GM12878 (cell line): ENCODE data around the gene DAB2IP. TPM values are rescaled to one million over a fixed set of nuclear protein-coding genes. Genes with fewer than 3 reads are reported as not detected.

ENCODE experiments used
- ATAC-seq: fragments of 200-7000 bp; cut with Tn5 transposase; 3 replicates; pipeline ENCODE4 v1.9.1; 2020; ENCODE audit warnings: mild to moderate bottlenecking, moderate library complexity
- BruUV-seq: library from RNA; stranded (reverse); fragments of 400-500 nt; replicated peaks from 2 replicates; lab custom pipeline; 2021; lab: Mats Ljungman, UMichigan
- CTCF ChIA-PET: fragments of 300-600 bp; sonication (Branson Sonifier 250); formaldehyde crosslinking; extraction: SDS; loops from one replicate; lab custom pipeline; 2021; ENCODE audit warnings: inconsistent platforms; lab: Yijun Ruan, JAX
- POLR2A ChIA-PET: fragments of 350-600 bp; formaldehyde crosslinking; extraction: SDS; loops from one replicate; lab custom pipeline; 2021; ENCODE audit warnings: inconsistent platforms; lab: Charles Lee
- RAD21 ChIA-PET: fragments of 300-600 bp; sonication (Branson Sonifier 250); formaldehyde crosslinking; loops from one replicate; lab custom pipeline; 2023; ENCODE audit warnings: antibody characterized with exemption; ENCODE audit not compliant: unreplicated experiment; lab: Charles Lee
- SMC1A ChIA-PET: fragments of 300-600 bp; sonication (Branson Sonifier 250); formaldehyde crosslinking; loops from one replicate; lab custom pipeline; 2023; ENCODE audit not compliant: unreplicated experiment, uncharacterized antibody; lab: Charles Lee
- DNase-seq: peaks from one replicate; pipeline ENCODE4 v3.0.0-alpha.2; 2011; ENCODE audit warnings: low read depth, low spot score
- FAIRE-seq: peaks from 3 replicates; lab custom pipeline; 2011; peaks lifted over from hg19 to GRCh38; lab: Jason Lieb, UNC
- H2AFZ ChIP-seq: 2 replicates; pipeline ENCODE4 v1.6.0; 2011; ENCODE audit warnings: low read depth, low read length, control low read depth; ENCODE audit not compliant: control insufficient read depth
- H3K27ac ChIP-seq: 2 replicates; pipeline ENCODE4 v1.5.1; 2011; ENCODE audit warnings: control low read depth; ENCODE audit not compliant: control insufficient read depth, insufficient read depth
- H3K27me3 ChIP-seq, 2 experiments: replicated peaks in 1 of 2; 2 replicates each; pipeline versions ENCODE4 v1.6.0 to v1.6.1; 2011; ENCODE audit warnings: low read length in 1 of 2; ENCODE audit not compliant: control insufficient read depth in 2 of 2, insufficient read depth in 2 of 2
- H3K36me3 ChIP-seq, 2 experiments: 2 replicates each; pipeline ENCODE4 v1.5.1; 2011; ENCODE audit warnings: low read length in 1 of 2; ENCODE audit not compliant: control insufficient read depth in 2 of 2, insufficient read depth in 2 of 2
- H3K4me1 ChIP-seq: 2 replicates; pipeline ENCODE4 v1.6.1; 2011; ENCODE audit warnings: mild to moderate bottlenecking, low read length, moderate library complexity, mixed read lengths; ENCODE audit not compliant: control insufficient read depth, insufficient read depth
- H3K4me2 ChIP-seq: 2 replicates; pipeline ENCODE4 v1.6.0; 2011; ENCODE audit warnings: control low read depth; ENCODE audit not compliant: control insufficient read depth, insufficient read depth
- H3K4me3 ChIP-seq: fragments of 200-600 bp; sonication (generic); 2 replicates; pipeline ENCODE4 v1.5.1; 2016
- H3K79me2 ChIP-seq: 2 replicates; pipeline ENCODE4 v1.6.0; 2011; ENCODE audit warnings: low read length; ENCODE audit not compliant: control insufficient read depth, insufficient read depth
- H3K9ac ChIP-seq: 2 replicates; pipeline ENCODE4 v1.8.0; 2011; ENCODE audit warnings: low read length, control low read depth, mixed read lengths; ENCODE audit not compliant: control insufficient read depth, insufficient read depth
- H3K9me3 ChIP-seq: replicated peaks from 3 replicates; pipeline ENCODE4 v1.5.1; 2011; ENCODE audit warnings: mild to moderate bottlenecking, low read length; ENCODE audit not compliant: control insufficient read depth, insufficient read depth
- H4K20me1 ChIP-seq: 2 replicates; pipeline ENCODE4 v1.6.0; 2011; ENCODE audit not compliant: control insufficient read depth, insufficient read depth
- EGR1 ChIP-seq, 2 experiments: IDR thresholded peaks; 1 replicate in 1 of 2; 2 replicates in 1 of 2; pipeline ENCODE4 v1.6.1; 2011 to 2012; ENCODE audit warnings: low read depth in 2 of 2, low read length in 2 of 2, borderline replicate concordance in 1 of 2, mild to moderate bottlenecking in 1 of 2, moderate library complexity in 1 of 2
- ETV6 ChIP-seq, 2 experiments: fragments of 450-650 bp in 1 of 2; IDR thresholded peaks in 1 of 2; conservative IDR thresholded peaks in 1 of 2; 2 replicates each; pipeline ENCODE4 v1.6.1; 2014; ENCODE audit warnings: antibody characterized with exemption in 1 of 2, borderline replicate concordance in 1 of 2, low read depth in 1 of 2, mild to moderate bottlenecking in 1 of 2, moderate library complexity in 1 of 2
- JUND ChIP-seq: IDR thresholded peaks from 2 replicates; pipeline ENCODE4 v1.6.1; 2012; ENCODE audit warnings: low read depth, mild to moderate bottlenecking, low read length, improper control_type of control experiment, moderate library complexity
- NFYB ChIP-seq: IDR thresholded peaks from 2 replicates; pipeline ENCODE4 v1.6.1; 2011; ENCODE audit warnings: low read depth, mild to moderate bottlenecking, low read length, improper control_type of control experiment, moderate library complexity; ENCODE audit not compliant: insufficient read depth
- NR2C2 ChIP-seq: IDR thresholded peaks from 2 replicates; pipeline ENCODE4 v1.6.1; 2011; ENCODE audit warnings: borderline replicate concordance, low read depth; ENCODE audit not compliant: control insufficient read depth, insufficient read length
- RCOR1 ChIP-seq: conservative IDR thresholded peaks from 2 replicates; pipeline ENCODE4 v1.6.1; 2012; ENCODE audit warnings: low read depth, low read length, improper control_type of control experiment
- RFX5 ChIP-seq: IDR thresholded peaks from 2 replicates; pipeline ENCODE4 v1.6.1; 2011; ENCODE audit warnings: low read depth, low read length, improper control_type of control experiment
- SMC3 ChIP-seq: IDR thresholded peaks from 2 replicates; pipeline ENCODE4 v1.6.1; 2011; ENCODE audit warnings: low read length, improper control_type of control experiment, borderline replicate concordance
- SRF ChIP-seq, 2 experiments: IDR thresholded peaks; 2 replicates each; pipeline ENCODE4 v1.6.1; 2011; ENCODE audit warnings: low read depth in 2 of 2, low read length in 2 of 2, mild to moderate bottlenecking in 1 of 2, moderate library complexity in 1 of 2
- TAF1 ChIP-seq: IDR thresholded peaks from 2 replicates; pipeline ENCODE4 v1.6.1; 2011; ENCODE audit warnings: mild to moderate bottlenecking, low read depth, low read length, borderline replicate concordance
- YY1 ChIP-seq: IDR thresholded peaks from 2 replicates; pipeline ENCODE4 v1.6.1; 2011; ENCODE audit warnings: low read depth, mild to moderate bottlenecking, low read length
- WGBS: methylation state at CpG from one replicate; pipeline ENCODE4 v1.1.6; 2016; ENCODE audit warnings: low lambda C conversion rate; ENCODE audit not compliant: insufficient replicate concordance, insufficient coverage; ENCODE audit errors: missing lambda C conversion rate; 5-methylcytosine and 5-hydroxymethylcytosine counted together
- in situ Hi-C: fragments of 300-500 bp; cut with MboI; formaldehyde crosslinking; loops from 9 replicates; pipeline ENCODE4 v1.14.3; 2018; ENCODE audit warnings: mixed read lengths
- intact Hi-C: fragments of 100-400 bp; cut with micrococcal nuclease; formaldehyde crosslinking; loops from one replicate; pipeline ENCODE4 v1.14.2; 2022; ENCODE audit not compliant: unreplicated experiment
- polyA plus RNA-seq, 11 experiments: library from polyadenylated mRNA; depleted of rRNA in 4 of 11; unstranded in 6 of 11; stranded (reverse) in 5 of 11; fragments of >200 nt; fragmentation: Nextera tagmentation in 4 of 11; fragmentation: Illumina TruSeq in 1 of 11; extraction: Ambion mirVana in 4 of 11; extraction: Trizol in 1 of 11; gene quantifications; 1 replicate in 1 of 11; 2 replicates in 10 of 11; pipeline versions ENCODE4 v1.2.1 to v1.2.3, GENCODE V29; 2011 to 2016; ENCODE audit warnings: inconsistent platforms in 2 of 11, missing spikeins in 2 of 11, low read depth in 1 of 11
- total RNA-seq, 4 experiments: library from RNA; depleted of rRNA in 3 of 4; stranded (reverse); fragments of >200 nt in 3 of 4; fragmentation: Illumina TruSeq in 1 of 4; extraction: Trizol in 1 of 4; gene quantifications; 2 replicates each; pipeline versions ENCODE4 v1.2.1 to v1.2.3, GENCODE V29; 2013 to 2021

The DAB2IP gene
- total and polyA plus RNA-seq, 10 of the 15 experiments (the other 5 are each of a cell fraction or from before 2014, with no cell fraction given): 0.03 to 0.38 (median 0.14) TPM; not detected in 6

DNA sequence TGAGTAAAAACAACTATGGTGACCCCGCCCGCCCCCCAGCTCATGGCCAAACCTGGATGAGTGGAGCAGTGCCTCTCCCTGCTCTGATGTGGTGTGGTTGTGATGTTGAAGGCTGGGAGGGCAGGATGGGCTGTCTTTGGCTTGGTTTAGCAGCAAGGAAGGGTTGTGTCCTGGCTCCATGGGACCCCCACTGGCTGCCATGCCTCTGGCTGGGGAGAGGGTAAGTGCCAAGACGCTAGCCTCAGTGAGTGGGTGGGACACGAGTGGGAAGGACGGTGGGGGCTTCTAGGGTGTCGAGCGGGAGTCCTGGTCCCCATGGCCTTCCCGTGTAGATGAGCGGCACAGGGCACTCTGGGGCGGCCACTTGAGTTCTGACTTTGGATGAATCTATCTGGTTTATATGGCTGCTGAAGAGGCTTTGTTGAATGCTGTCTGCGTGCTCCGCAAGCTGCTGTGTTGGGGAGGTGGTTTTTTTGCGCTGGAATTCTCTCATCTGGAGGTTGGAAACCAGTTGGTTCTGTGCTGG, 50.4 kb downstream of the DAB2IP start:
- H4K20me1 ChIP-seq: no peaks in the 10 kb centered on the region; the same call in 1 of the 2 replicates
- CTCF ChIA-PET: no interaction called here
- in situ Hi-C loops: no loop called here
- H2AFZ ChIP-seq: no peak overlapping the region
- POLR2A ChIA-PET: no interaction called here
- SMC1A ChIA-PET: no interaction called here
- TF ChIP-seq NR2C2 (no peak), ETV6 (conservative IDR thresholded peaks at IDR 0.05 in 1 of 2, IDR thresholded peaks at IDR 0.05 in 1 of 2; ENCODE audit: borderline replicate concordance in 1 of 2, low read depth in 1 of 2) (no peak), RFX5 (no peak), SMC3 (no peak), YY1 (no peak), SRF (IDR thresholded peaks at IDR 0.05; ENCODE audit: low read depth in 2 of 2, low read length in 2 of 2) (no peak), JUND (no peak), NFYB (no peak), EGR1 (IDR thresholded peaks at IDR 0.05; ENCODE audit: borderline replicate concordance in 1 of 2, low read depth in 2 of 2, low read length in 2 of 2) (no peak), RCOR1 (no peak), TAF1 (no peak)
- BruUV-seq: no TSS peak
- RAD21 ChIA-PET: no interaction called here
- intact Hi-C loops: no loop called here
- H3K4me2 ChIP-seq: no peak overlapping the region
- H3K27me3 ChIP-seq: peaks cover 5 to 21% of the 10 kb centered on the region in 2 experiments
- H3K27ac ChIP-seq: no peak overlapping the region
- no peaks in the 10 kb centered on the region; the same call in 1 of the 2 replicates for H3K4me1 ChIP-seq
- no peaks in the 10 kb centered on the region for H3K79me2 ChIP-seq
- no peak overlapping the region for H3K4me3 ChIP-seq
- DNase-seq (no peak), ATAC-seq (no peak), FAIRE-seq (no peak)
- WGBS: 67% methylated on average over 13 of the region's 13 CpGs
- H3K36me3 ChIP-seq: no peaks in the 10 kb centered on the region
- no peaks in the 10 kb centered on the region for H3K9me3 ChIP-seq
- H3K9ac ChIP-seq: no peak overlapping the region
